HUES6 (cell line): ENCODE results near the gene CPZ.

ENCODE experiments used
- H3K27ac ChIP-seq: 2 replicates; pipeline ENCODE4 v1.7.0; 2013; ENCODE audit warnings: low read depth, mild to moderate bottlenecking, low read length, inconsistent platforms
- H3K27me3 ChIP-seq: 2 replicates; pipeline ENCODE4 v1.6.1; 2013; ENCODE audit warnings: low read length; ENCODE audit not compliant: control insufficient read depth, insufficient read depth
- H3K36me3 ChIP-seq: 2 replicates; pipeline ENCODE4 v1.6.1; 2013; ENCODE audit warnings: low read length; ENCODE audit not compliant: control insufficient read depth, insufficient read depth
- H3K4me1 ChIP-seq: 2 replicates; pipeline ENCODE4 v1.6.1; 2013; ENCODE audit warnings: low read length; ENCODE audit not compliant: control insufficient read depth, insufficient read depth
- H3K4me3 ChIP-seq: 2 replicates; pipeline ENCODE4 v1.5.1; 2013; ENCODE audit warnings: low read depth, low read length
- H3K9ac ChIP-seq: one replicate; pipeline ENCODE4 v1.6.1; 2013; ENCODE audit warnings: mild to moderate bottlenecking, low read length
- H3K9me3 ChIP-seq: 2 replicates; pipeline ENCODE4 v1.6.1; 2013; ENCODE audit warnings: low read depth, low read length; ENCODE audit not compliant: control insufficient read depth, insufficient read depth

The CPZ gene

DNA sequence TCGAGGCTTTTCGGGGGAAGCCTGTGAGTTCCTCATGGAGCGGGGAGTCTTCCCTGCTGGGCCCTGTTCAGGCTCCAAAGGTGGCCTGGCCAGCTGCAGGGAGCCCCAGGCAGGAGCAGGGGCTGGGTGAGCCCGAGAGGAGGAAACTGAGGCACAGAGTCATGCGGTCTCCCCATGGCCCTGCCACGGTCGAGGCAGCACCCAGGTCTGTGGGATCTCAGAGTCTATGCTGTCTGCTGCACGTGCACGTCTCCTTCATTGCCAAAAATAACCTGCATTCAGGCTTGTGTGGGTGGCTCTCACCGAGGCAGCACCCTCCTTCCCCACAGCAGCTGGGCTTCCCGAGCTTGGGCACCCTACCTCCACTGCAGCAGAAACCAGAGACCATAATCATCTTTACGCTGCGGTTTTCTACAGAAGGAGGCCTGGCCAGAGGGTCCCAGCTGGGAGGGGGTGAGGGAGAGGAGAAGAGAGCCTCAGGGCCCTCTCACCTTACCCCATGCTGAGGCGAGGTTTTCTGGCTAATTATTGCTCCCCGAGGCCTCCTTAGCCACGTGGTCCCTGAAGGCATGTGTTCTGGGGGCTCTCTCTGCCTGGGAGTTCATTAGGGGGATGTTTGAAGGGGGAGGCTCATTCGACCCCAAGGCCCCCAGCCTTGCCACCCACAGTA, 64.3 kb downstream of the CPZ start:
- Histone ChIP-seq H3K4me3 (no peak overlapping the region), H3K27me3 (0 out of 2 replicates have a peak, but pooled peaks cover 4% of the 10 kb centered on the region), H3K4me1 (no peaks in the 10 kb centered on the region), H3K36me3 (no peaks in the 10 kb centered on the region), H3K9ac (no peak overlapping the region), H3K27ac (no peak overlapping the region), H3K9me3 (peaks cover 3% of the 10 kb centered on the region; the same call in 1 of the 2 replicates)

DNA sequence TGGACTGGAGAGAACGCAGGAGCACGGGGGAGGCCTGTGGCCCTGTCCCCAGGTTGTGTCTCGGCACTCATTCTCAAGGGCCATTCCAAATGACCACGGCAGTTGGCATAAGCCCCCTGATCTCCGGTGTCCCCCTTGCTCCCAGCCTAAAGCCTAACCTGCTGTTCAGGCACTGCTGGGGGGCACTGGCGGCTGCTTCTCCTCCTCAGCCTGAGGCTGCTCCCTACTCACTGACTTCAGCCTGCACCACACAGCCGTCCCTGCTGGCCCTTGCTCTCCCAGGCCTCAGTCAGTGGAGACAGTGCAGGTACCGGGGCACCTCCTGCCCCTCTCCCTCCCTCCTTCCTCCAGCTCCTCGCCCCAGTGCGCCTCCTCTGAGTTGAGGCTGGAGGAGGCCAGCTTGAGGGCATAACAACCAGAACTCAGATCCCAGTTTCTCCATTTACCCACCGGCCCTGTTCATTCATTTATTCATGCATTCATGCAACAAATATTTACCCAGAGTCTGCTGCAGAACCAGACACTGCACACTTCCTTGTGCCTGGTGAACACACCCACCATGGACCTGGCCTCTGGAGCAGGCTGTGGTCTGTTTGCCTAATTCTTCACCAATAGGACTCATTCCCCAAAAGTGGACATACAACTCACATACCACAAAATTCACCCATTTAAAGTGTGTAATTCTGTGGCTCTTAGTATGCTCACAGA, 65.0 kb downstream of the CPZ start:
- no peak overlapping the region for H3K4me3 ChIP-seq
- peaks cover 3% of the 10 kb centered on the region; the same call in 1 of the 2 replicates for H3K9me3 ChIP-seq
- H3K36me3 ChIP-seq, result no peaks in the 10 kb centered on the region
- no peak overlapping the region for H3K27ac ChIP-seq
- 0 out of 2 replicates have a peak, but pooled peaks cover 3% of the 10 kb centered on the region for H3K27me3 ChIP-seq
- no peaks in the 10 kb centered on the region for H3K4me1 ChIP-seq
- no peak overlapping the region for H3K9ac ChIP-seq

DNA sequence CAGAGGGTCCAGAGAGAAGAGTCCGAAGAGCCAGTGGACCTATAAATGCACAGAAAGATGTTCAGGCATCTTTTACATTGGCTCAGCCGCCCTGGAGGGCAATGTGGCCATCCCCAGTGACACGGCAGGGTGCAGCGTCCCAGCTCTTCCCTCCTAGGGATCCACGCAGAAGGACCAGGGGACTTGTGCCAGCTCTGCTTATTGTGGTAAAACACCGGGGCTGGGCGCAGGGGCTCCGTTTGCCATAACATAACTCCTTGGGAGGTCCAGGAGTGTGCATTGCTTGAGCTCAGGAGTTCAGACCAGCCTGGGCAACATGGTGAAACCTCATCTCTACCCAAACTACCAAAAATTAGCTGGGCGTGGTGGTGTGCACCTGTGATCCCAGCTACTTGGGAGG, 70.2 kb downstream of the CPZ start:
- no peaks in the 10 kb centered on the region for H3K36me3 ChIP-seq

DNA sequence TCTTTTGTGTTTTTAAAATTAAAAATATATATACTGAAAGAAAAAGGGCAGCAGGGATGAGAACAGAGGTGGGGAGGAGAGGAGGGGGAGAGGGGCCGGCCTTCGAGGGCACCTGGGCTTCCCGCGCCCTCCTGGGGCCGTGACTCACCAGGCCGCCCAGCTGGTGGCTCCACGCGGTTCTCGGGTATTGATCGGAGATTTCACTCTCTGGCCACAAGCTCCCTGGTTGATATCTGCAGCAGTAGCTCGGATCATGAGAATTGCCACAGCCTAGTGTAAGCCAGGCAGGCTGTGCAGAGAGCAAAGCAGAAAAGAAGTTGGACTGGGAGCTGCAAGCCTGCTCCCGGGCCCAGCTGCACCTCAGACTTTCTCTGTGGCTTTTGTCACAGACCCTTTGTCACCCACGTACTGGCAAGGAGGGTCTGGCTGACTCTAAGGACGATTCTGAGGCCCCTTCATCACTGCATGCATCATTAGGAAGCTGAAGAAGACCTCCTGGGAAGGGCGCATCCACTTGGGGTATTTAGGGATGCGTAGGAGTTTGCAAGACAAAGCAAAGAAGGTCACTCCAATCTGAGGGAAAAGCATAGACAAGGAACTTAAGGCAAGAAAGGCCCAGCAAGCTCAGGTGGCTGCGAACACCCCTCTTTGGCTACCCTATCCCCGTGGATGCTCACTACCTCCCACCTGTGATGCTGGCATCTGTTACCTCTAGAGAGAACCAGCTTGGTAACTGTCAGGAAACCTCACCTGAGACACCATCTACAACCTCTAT, 71.7 kb downstream of the CPZ start:
- Histone ChIP-seq H3K36me3 (no peaks in the 10 kb centered on the region), H3K4me3 (no peak overlapping the region), H3K9me3 (no peaks in the 10 kb centered on the region), H3K27me3 (peaks cover 14% of the 10 kb centered on the region), H3K27ac (no peak overlapping the region), H3K9ac (no peak overlapping the region), H3K4me1 (peaks cover 7% of the 10 kb centered on the region)

More for the DNA sequence above, 70.2 kb downstream of the CPZ start:
- no peak overlapping the region for H3K27ac ChIP-seq
- H3K9ac ChIP-seq, result no peak overlapping the region
- H3K9me3 ChIP-seq, result no peaks in the 10 kb centered on the region
- peaks cover 7% of the 10 kb centered on the region for H3K4me1 ChIP-seq
- peaks cover 9% of the 10 kb centered on the region for H3K27me3 ChIP-seq
- no peak overlapping the region for H3K4me3 ChIP-seq

DNA sequence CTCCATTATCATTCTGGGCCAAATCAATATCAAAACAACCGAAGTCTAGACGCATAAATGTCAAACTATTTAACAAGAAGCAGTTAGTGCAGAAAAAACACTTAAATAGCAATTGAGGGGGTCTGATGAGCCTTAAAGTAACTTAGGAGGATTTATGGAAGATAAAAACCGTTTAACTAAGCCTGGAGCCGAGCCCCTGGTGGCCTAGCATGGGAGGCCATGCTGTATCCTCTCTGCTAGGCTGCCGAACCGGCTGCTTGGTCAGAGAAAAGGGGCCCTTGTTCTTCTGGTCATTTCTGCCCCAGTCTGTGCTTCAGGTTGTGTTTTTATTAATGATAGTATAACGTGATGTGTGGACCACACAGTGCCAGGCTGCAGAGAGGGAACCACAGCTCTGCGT, 72.4 kb downstream of the CPZ start:
- Histone ChIP-seq H3K9ac (no peak overlapping the region), H3K27ac (no peak overlapping the region), H3K9me3 (no peaks in the 10 kb centered on the region), H3K27me3 (peaks cover 14% of the 10 kb centered on the region), H3K4me1 (peaks cover 7% of the 10 kb centered on the region), H3K4me3 (no peak overlapping the region), H3K36me3 (no peaks in the 10 kb centered on the region)

GRCh38 chr4:8665406-8666360, 73.1 kb downstream of the CPZ start:
- H3K9me3 ChIP-seq, result no peaks in the 10 kb centered on the region
- H3K4me3 ChIP-seq, result no peak overlapping the region
- peaks cover 7% of the 10 kb centered on the region for H3K4me1 ChIP-seq
- no peaks in the 10 kb centered on the region for H3K36me3 ChIP-seq
- H3K9ac ChIP-seq, result no peak overlapping the region
- no peak overlapping the region for H3K27ac ChIP-seq
- H3K27me3 ChIP-seq, result peaks cover 16% of the 10 kb centered on the region

DNA sequence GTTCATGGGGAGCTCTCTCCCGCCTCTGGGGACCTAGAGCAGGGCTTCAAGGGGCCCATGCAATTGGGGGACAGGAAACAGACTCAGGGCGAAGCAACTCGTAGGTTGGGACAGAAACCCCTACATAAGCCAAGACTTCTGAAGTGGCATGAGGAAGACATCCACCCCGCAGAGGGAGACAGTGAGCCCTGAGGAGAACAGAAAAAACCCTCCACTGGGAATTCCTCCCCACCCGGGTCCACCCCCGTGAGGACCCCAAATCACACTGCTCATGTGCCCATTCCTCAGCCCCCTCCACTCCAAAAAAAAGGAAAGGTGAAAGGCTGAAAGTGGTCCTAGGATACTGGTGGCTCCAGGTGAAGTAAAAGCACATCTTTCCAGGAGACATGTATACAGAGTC, 74.0 kb downstream of the CPZ start:
- no peak overlapping the region for H3K27ac ChIP-seq
- no peak overlapping the region for H3K4me3 ChIP-seq
- H3K27me3 ChIP-seq, result peaks cover 22% of the 10 kb centered on the region
- H3K9ac ChIP-seq, result no peak overlapping the region
- no peaks in the 10 kb centered on the region for H3K36me3 ChIP-seq
- peaks cover 7% of the 10 kb centered on the region for H3K4me1 ChIP-seq
- H3K9me3 ChIP-seq, result no peaks in the 10 kb centered on the region
